Measurements from ENCODE around the gene TBCD.
A peak's percentile ranks its signal among the peaks of the same experiment; 100 is the strongest.

TBCD gene

DNA sequence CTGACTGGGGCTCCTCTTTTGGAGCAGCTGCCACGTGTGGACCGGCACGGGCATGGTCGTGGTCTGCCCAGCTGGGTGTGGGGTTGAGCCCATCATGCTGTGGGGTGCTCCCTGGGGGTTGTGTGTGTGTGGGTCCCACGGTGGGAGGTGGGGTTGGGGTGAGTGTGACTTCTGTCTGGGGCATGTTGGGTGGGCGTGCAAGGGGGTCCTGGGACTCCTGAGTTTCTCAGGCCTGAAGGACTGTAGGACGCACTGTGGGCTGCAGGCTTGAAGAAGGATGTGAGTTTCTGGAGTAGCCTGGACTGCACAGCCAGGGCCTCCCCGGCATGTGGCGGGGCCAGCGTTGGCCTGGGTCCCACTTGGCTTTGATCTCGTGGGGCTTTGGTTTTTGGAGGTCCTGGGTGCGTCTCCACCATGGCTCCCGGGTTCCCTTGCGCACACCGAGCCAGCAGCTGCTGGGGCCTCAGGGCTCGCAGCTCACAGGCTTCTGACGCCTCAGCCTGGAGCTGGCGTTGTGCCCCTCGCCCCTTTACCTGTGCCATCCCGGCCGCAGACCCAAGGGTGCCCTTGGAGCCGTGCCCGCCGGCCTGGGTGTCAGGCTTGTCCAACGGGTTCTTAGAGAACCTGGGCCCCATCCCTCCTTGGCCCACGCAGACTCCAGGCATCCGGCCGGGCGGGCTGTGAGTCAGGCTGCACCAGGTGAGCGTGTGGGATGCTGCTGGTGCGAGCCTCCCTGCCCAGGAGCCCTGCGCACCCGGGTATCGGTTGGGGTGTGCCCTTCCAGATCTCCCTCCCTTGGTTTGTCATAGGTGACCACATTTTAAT is 122.4 kb downstream of the TBCD start:
- DNase-seq (ENCODE audit: low read depth), result no peak
- TF ChIP-seq POLR2A (IDR thresholded peaks at IDR 0.05; ENCODE audit: extremely low read depth, insufficient read length), result no peak
- TF ChIP-seq, protein P1, sequence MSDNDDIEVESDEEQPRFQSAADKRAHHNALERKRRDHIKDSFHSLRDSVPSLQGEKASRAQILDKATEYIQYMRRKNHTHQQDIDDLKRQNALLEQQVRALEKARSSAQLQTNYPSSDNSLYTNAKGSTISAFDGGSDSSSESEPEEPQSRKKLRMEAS (IDR thresholded peaks at IDR 0.05; ENCODE audit: low read depth, low read length), result no peak
- TF ChIP-seq MYC (IDR thresholded peaks at IDR 0.05; ENCODE audit: low read depth, low read length), result no peak
- no peak for TF ChIP-seq CTCF (IDR thresholded peaks at IDR 0.05; ENCODE audit: low read depth, low read length)
- no peak overlapping the region for H3K4me3 ChIP-seq (ENCODE audit: low read depth, low read length)

DNA sequence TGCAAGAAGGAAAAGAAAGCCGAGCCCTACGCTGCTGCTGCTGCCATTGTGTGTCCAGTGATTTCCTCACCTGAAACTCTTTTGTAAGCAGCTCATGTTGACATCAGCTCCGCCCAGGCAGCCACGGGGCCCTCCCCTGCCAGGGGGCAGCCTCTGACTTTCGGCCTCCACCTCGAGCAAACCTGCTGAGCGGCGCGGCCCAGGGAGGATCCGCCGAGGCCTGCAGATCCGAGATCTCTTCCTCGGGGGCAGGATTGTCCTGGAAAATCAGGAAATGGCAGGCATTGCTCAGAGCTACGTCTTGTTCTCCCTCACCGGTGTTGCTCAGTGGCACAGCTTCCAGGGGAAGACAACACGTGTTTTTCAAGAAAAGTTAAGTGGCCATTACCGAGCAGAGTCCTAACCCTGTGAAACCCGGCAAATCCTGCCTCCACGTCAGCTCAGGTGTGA is 123.6 kb downstream of the TBCD start:
- TF ChIP-seq, protein P1 (IDR thresholded peaks at IDR 0.05; ENCODE audit: low read depth, low read length), result no peak
- TF ChIP-seq POLR2A (IDR thresholded peaks at IDR 0.05; ENCODE audit: extremely low read depth, insufficient read length) (no peak), MYC (IDR thresholded peaks at IDR 0.05; ENCODE audit: low read depth, low read length) (no peak), CTCF (IDR thresholded peaks at IDR 0.05; ENCODE audit: low read depth, low read length) (no peak)
- DNase-seq (ENCODE audit: low read depth), result no peak
- H3K4me3 ChIP-seq (ENCODE audit: low read depth, low read length), result no peak overlapping the region

- H3K4me3 ChIP-seq (ENCODE audit: low read depth, low read length), result no peak overlapping the region
- TF ChIP-seq MYC (IDR thresholded peaks at IDR 0.05; ENCODE audit: low read depth, low read length) (no peak), CTCF (IDR thresholded peaks at IDR 0.05; ENCODE audit: low read depth, low read length) (no peak), POLR2A (IDR thresholded peaks at IDR 0.05; ENCODE audit: extremely low read depth, insufficient read length) (no peak)
- TF ChIP-seq, protein P1 (IDR thresholded peaks at IDR 0.05; ENCODE audit: low read depth, low read length), result no peak
- DNase-seq (ENCODE audit: low read depth), result peak; percentile 53
Observed at GRCh38 chr17:82876149-82876548, 124.3 kb downstream of the TBCD start.

DNA sequence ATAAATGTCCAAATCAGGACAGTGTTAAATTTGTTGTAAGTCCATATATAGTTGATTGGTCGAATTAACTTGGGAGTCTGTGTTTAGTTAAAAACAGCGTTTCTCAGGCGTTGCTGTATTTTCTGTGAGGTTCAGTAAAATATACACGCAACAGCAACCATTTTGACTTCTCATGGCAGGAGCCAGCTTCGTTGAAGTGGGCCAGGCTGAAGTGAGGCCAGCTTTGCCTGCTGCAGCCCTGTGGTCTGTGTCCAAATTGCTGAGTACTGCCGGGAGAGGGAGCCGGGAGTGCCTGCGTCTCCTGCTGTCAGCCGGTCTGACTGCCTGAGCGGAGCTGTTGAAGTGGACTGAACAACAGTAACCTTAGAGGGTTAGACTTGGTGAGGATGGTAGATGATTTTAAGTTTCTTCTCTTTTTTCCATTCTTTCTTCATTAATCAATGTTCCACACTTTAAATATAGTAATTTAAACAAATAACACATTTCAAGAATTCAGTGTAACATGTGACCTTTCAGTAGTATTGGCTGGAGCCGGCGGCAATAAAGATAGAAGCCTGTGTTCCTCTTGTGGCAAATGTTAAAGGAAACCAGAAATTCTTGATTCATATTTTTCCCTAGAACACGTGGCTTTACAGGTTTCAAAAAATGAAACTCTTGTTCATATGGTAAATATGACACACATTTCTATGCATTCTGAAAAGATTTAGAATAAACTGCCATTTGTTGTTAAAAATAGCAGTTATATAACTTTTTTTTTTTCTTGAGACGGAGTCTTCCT is 124.9 kb downstream of the TBCD start:
- no peak for TF ChIP-seq MYC (IDR thresholded peaks at IDR 0.05; ENCODE audit: low read depth, low read length)
- TF ChIP-seq, protein P1 (IDR thresholded peaks at IDR 0.05; ENCODE audit: low read depth, low read length), result no peak
- no peak for TF ChIP-seq CTCF (IDR thresholded peaks at IDR 0.05; ENCODE audit: low read depth, low read length)
- no peak for TF ChIP-seq POLR2A (IDR thresholded peaks at IDR 0.05; ENCODE audit: extremely low read depth, insufficient read length)
- peak; percentile 37 for DNase-seq (ENCODE audit: low read depth)
- H3K4me3 ChIP-seq (ENCODE audit: low read depth, low read length), result no peak overlapping the region

GRCh38 chr17:82878527-82878926 is 126.7 kb downstream of the TBCD start:
- peak; percentile 87 for DNase-seq (ENCODE audit: low read depth)
- H3K4me3 ChIP-seq (ENCODE audit: low read depth, low read length), result no peak overlapping the region
- TF ChIP-seq MYC (IDR thresholded peaks at IDR 0.05; ENCODE audit: low read depth, low read length) (no peak), POLR2A (IDR thresholded peaks at IDR 0.05; ENCODE audit: extremely low read depth, insufficient read length) (no peak), CTCF (IDR thresholded peaks at IDR 0.05; ENCODE audit: low read depth, low read length) (no peak)
- TF ChIP-seq, protein P1 (IDR thresholded peaks at IDR 0.05; ENCODE audit: low read depth, low read length), result no peak

All from NB4 (cell line).